BE2C (cell line): Measurements from ENCODE around the gene TTLL3.

ENCODE experiments used
- DNase-seq: peaks from one replicate; pipeline ENCODE4 v3.0.0-alpha.2; 2020
- H3K27me3 ChIP-seq: fragments of 250-450 bp; sonication (Bioruptor Pico); 2 replicates; pipeline ENCODE4 v1.5.1; 2020; ENCODE audit warnings: mild to moderate bottlenecking
- H3K36me3 ChIP-seq: fragments of 250-450 bp; sonication (Bioruptor Pico); 2 replicates; pipeline ENCODE4 v1.5.1; 2020; ENCODE audit warnings: mild to moderate bottlenecking
- H3K4me1 ChIP-seq: fragments of 250-450 bp; sonication (Bioruptor Pico); 2 replicates; pipeline ENCODE4 v1.5.1; 2020
- H3K4me3 ChIP-seq: 2 replicates; pipeline ENCODE4 v1.5.1; 2011; ENCODE audit warnings: low read depth, low read length
- H3K9me3 ChIP-seq: fragments of 250-450 bp; sonication (Bioruptor Pico); 2 replicates; pipeline ENCODE4 v1.5.1; 2020
- CTCF ChIP-seq: IDR thresholded peaks from 2 replicates; pipeline ENCODE4 v1.5.1; 2012; ENCODE audit warnings: mild to moderate bottlenecking, low read depth, low read length

TTLL3 gene

DNA sequence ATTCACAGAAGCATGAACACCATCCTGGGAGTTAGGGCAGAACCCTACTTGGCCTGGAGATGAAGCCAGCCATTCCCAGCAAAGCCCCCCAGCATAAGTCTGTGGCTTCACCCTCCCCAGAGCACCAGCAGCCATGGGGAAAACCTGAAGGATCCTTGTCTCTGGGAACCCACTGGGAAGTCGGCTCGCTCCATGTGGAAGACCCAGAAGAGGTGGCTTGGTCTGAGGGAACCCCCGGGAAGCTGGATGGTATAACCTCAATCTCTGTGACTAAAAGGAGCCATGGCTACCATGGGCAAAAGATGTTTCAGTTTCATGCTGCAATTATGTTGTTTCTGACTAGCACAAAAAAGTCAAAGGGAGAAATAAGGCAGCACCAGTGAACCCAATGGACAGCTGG lies 45.5 kb downstream of the TTLL3 start:
- Histone ChIP-seq H3K9me3 (no peaks in the 10 kb centered on the region), H3K36me3 (no peaks in the 10 kb centered on the region), H3K4me1 (no peaks in the 10 kb centered on the region), H3K4me3 (no peak overlapping the region), H3K27me3 (no peaks in the 10 kb centered on the region)
- TF ChIP-seq CTCF, result no peak
- no peak for DNase-seq

DNA sequence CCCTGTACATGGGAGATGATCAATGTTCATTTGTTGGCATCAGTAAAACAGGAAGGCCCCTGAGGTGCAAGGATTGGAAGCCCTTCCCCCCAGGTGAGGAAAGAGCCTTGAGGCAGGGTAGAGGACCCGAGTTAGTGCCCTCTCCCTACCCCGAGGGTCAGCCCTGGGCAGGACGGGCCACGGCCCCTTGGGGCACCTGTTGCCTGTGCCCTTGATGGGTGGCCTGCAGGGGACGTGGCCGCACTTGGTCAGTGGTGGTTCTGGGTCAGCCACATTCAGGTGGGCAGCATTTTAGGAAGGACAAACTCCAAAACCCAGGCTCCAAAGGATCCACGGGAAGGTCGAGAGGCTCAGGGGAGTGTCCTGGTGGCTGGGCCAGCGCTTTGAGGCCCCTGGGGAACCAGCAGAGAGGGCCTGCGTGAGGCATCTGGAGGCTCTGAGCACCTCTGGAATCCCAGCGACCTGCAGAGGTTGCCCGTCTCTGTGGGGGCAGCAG lies 49.5 kb downstream of the TTLL3 start:
- Histone ChIP-seq H3K36me3 (no peaks in the 10 kb centered on the region), H3K9me3 (no peaks in the 10 kb centered on the region), H3K27me3 (no peaks in the 10 kb centered on the region), H3K4me1 (no peaks in the 10 kb centered on the region), H3K4me3 (no peak overlapping the region)
- no peak for TF ChIP-seq CTCF
- no peak for DNase-seq

DNA sequence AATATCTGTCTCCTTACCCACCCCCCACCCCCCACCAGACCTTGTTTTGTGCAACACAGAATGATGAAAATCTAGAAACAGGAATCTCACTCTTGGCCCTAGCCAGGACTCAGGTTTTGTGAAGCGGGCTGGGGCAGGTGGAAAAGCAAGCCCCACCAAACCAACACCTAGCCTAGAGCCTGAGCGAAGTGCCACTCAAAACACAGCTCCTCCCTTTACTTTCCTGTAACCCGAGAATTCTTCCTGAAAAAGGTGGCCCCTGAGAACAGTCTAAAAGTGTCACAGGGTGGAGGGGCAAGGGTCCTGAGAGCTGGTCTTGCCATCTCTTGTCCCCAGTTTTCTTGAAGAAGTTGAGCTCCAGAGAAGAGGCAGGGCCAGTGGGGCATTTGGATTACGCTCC lies 51.1 kb downstream of the TTLL3 start:
- no peak for DNase-seq
- Histone ChIP-seq H3K4me1 (no peaks in the 10 kb centered on the region), H3K27me3 (no peaks in the 10 kb centered on the region), H3K9me3 (no peaks in the 10 kb centered on the region), H3K4me3 (no peak overlapping the region), H3K36me3 (no peaks in the 10 kb centered on the region)
- TF ChIP-seq CTCF, result no peak

GRCh38 chr3:9861626-9862130 lies 51.6 kb downstream of the TTLL3 start:
- no peaks in the 10 kb centered on the region for H3K9me3 ChIP-seq
- no peaks in the 10 kb centered on the region for H3K27me3 ChIP-seq
- no peak for DNase-seq
- H3K4me1 ChIP-seq, result no peaks in the 10 kb centered on the region
- no peaks in the 10 kb centered on the region for H3K36me3 ChIP-seq
- no peak overlapping the region for H3K4me3 ChIP-seq
- no peak for TF ChIP-seq CTCF

GRCh38 chr3:9862391-9863057 lies 52.5 kb downstream of the TTLL3 start:
- no peak for DNase-seq
- no peaks in the 10 kb centered on the region for H3K9me3 ChIP-seq
- H3K4me1 ChIP-seq, result no peaks in the 10 kb centered on the region
- no peaks in the 10 kb centered on the region for H3K36me3 ChIP-seq
- no peaks in the 10 kb centered on the region for H3K27me3 ChIP-seq
- no peak overlapping the region for H3K4me3 ChIP-seq
- TF ChIP-seq CTCF, result no peak

- Histone ChIP-seq H3K9me3 (no peaks in the 10 kb centered on the region), H3K27me3 (no peaks in the 10 kb centered on the region), H3K36me3 (no peaks in the 10 kb centered on the region), H3K4me3 (no peak overlapping the region), H3K4me1 (no peaks in the 10 kb centered on the region)
- TF ChIP-seq CTCF, result no peak
- no peak for DNase-seq
Observed at GRCh38 chr3:9863058-9863772, 53.2 kb downstream of the TTLL3 start.
